Stimulated activated CD8-positive, alpha-beta memory T cell treated with anti-CD3 and anti-CD28 coated beads, Interleukin-2, amount 100 ng/mL, for 1 hour (primary cell): ENCODE data around the gene UBALD1.
"Not testable (repeated sequence)": the region's sequence is repeated elsewhere in the genome, so short reads cannot be mapped to it uniquely, and the experiment has no call there.

Experiments
- DNase-seq, 2 donors: peaks; one replicate each; pipeline ENCODE4 v3.0.0-alpha.2; 2020; ENCODE audit warnings: low read depth in 2 of 2

Gene UBALD1

GRCh38 chr16:4599037-4599436, 15.7 kb downstream of the UBALD1 start:
- DNase-seq, result no peak

GRCh38 chr16:4597174-4597573, 17.5 kb downstream of the UBALD1 start:
- no peak for DNase-seq

GRCh38 chr16:4594433-4595410, 20.0 kb downstream of the UBALD1 start:
- DNase-seq, result no peak

GRCh38 chr16:4593086-4593485, 21.6 kb downstream of the UBALD1 start:
- DNase-seq, result no peak

GRCh38 chr16:4591706-4592470, 22.8 kb downstream of the UBALD1 start:
- DNase-seq, result no peak

- DNase-seq, result no peak
Observed at GRCh38 chr16:4591191-4591590, 23.5 kb downstream of the UBALD1 start.

- no peak for DNase-seq
Observed at GRCh38 chr16:4588961-4589360, 25.7 kb downstream of the UBALD1 start.

GRCh38 chr16:4588386-4588785, 26.3 kb downstream of the UBALD1 start:
- DNase-seq, result no peak

- no peak for DNase-seq
Observed at GRCh38 chr16:4586291-4586690, 28.4 kb downstream of the UBALD1 start.

- DNase-seq, result no peak
Observed at GRCh38 chr16:4583906-4584305, 30.8 kb downstream of the UBALD1 start.

GRCh38 chr16:4580250-4580649, 34.4 kb downstream of the UBALD1 start:
- DNase-seq, result no peak

GRCh38 chr16:4578961-4579530, 35.6 kb downstream of the UBALD1 start:
- DNase-seq, result no peak

GRCh38 chr16:4576008-4576407, 38.7 kb downstream of the UBALD1 start:
- DNase-seq, result no peak

- DNase-seq, result no peak
Observed at GRCh38 chr16:4574919-4575705, 39.6 kb downstream of the UBALD1 start.

GRCh38 chr16:4573926-4574325, 40.8 kb downstream of the UBALD1 start:
- not testable (repeated sequence) for DNase-seq

- DNase-seq, result no peak
Observed at GRCh38 chr16:4572715-4573114, 42.0 kb downstream of the UBALD1 start.

GRCh38 chr16:4570688-4571321, 43.9 kb downstream of the UBALD1 start:
- no peak for DNase-seq

- DNase-seq, result no peak
Observed at GRCh38 chr16:4570086-4570485, 44.6 kb downstream of the UBALD1 start.

GRCh38 chr16:4566144-4566543, 48.5 kb downstream of the UBALD1 start:
- no peak for DNase-seq

GRCh38 chr16:4564661-4565267, 49.9 kb downstream of the UBALD1 start:
- no peak for DNase-seq

- DNase-seq, result no peak
Observed at GRCh38 chr16:4561596-4561995, 53.1 kb downstream of the UBALD1 start.
